Measurements from ENCODE around the gene MRPS2. TPM values are rescaled to one million over a fixed set of nuclear protein-coding genes. Genes with fewer than 3 reads are reported as not detected.

Gene MRPS2
- total RNA-seq, 1 experiment from 2014 or later: 81.0 TPM

DNA sequence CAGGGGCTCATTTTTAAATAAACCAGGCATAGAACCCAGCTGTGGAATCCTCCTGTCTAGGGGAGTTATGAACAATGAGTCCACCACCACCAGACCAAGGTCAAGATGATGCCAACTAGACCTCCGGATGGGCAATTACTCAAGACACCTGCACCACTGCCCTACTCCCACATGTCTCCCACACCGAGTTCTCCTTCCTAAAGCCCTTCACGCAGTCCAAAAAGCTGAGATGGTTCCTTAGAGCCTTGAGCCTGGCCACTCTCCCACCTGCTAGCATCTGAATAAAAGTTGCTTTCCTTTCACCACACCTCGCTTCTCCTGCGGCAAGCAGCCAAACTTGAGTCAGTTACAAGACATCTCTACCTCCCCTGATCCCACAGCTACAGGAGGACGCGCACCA is 36.3 kb upstream of the MRPS2 start:
- WGBS (ENCODE audit: extremely low coverage, insufficient read length, low lambda C conversion rate): no CpG with 5 or more reads among the region's 7 CpGs
- H3K27ac Mint-ChIP-seq: peak overlapping the region in 2 of 3 experiments; percentile 13 to 23; a peak in 2 of 7 replicates
- no peak overlapping the region for H2BK20ac ChIP-seq (ENCODE audit: low read depth, low read length, poor library complexity, severe bottlenecking)
- H2BK15ac ChIP-seq (ENCODE audit: low read depth, low read length): no peak overlapping the region
- TF ChIP-seq, protein P1, sequence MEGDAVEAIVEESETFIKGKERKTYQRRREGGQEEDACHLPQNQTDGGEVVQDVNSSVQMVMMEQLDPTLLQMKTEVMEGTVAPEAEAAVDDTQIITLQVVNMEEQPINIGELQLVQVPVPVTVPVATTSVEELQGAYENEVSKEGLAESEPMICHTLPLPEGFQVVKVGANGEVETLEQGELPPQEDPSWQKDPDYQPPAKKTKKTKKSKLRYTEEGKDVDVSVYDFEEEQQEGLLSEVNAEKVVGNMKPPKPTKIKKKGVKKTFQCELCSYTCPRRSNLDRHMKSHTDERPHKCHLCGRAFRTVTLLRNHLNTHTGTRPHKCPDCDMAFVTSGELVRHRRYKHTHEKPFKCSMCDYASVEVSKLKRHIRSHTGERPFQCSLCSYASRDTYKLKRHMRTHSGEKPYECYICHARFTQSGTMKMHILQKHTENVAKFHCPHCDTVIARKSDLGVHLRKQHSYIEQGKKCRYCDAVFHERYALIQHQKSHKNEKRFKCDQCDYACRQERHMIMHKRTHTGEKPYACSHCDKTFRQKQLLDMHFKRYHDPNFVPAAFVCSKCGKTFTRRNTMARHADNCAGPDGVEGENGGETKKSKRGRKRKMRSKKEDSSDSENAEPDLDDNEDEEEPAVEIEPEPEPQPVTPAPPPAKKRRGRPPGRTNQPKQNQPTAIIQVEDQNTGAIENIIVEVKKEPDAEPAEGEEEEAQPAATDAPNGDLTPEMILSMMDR (conservative IDR thresholded peaks at IDR 0.05): no peak
- no peak overlapping the region for H3K23ac ChIP-seq (ENCODE audit: insufficient read length, low read depth, low read length)
- no peaks in the 10 kb centered on the region for H3K9me3 ChIP-seq (ENCODE audit: control insufficient read depth, low read depth, low read length)
- H3K4ac ChIP-seq (ENCODE audit: low read depth, low read length): no peak overlapping the region
- no peak overlapping the region for H2AK5ac ChIP-seq (ENCODE audit: insufficient read length, low read length)
- H3K79me2 ChIP-seq (ENCODE audit: insufficient read depth, low read length): no peaks in the 10 kb centered on the region
- no peak overlapping the region for H2AFZ ChIP-seq (ENCODE audit: low read length)
- no peak overlapping the region for H2BK120ac ChIP-seq (ENCODE audit: low read depth, low read length, poor library complexity, severe bottlenecking)
- H3K23me2 ChIP-seq (ENCODE audit: insufficient read length, low read depth, low read length, poor library complexity, severe bottlenecking): no peaks in the 10 kb centered on the region
- H3K4me1 Mint-ChIP-seq: peaks cover 5 to 7% of the 10 kb centered on the region in 2 experiments
- H3T11ph ChIP-seq (ENCODE audit: low read length): no peak overlapping the region
- no peaks in the 10 kb centered on the region; the same call in 1 of the 2 replicates for H3K27me3 ChIP-seq (ENCODE audit: insufficient read depth, low read length)
- no peak for DNase-seq
- H3K27ac ChIP-seq (ENCODE audit: insufficient read length, low read depth, low read length): no peak overlapping the region
- H3K4me3 Mint-ChIP-seq: no peak overlapping the region
- no peak overlapping the region; the same call in 1 of the 2 replicates for H3K14ac ChIP-seq (ENCODE audit: insufficient read depth, low read length)
- H3K36me3 Mint-ChIP-seq (ENCODE audit: insufficient read depth in 1 of 3, low read depth in 3 of 3): no peaks in the 10 kb centered on the region
- H3K4me2 ChIP-seq (ENCODE audit: insufficient read depth, insufficient read length, low read length): no peak overlapping the region
- no peaks in the 10 kb centered on the region for H4K20me1 ChIP-seq (ENCODE audit: control insufficient read depth, insufficient read depth, insufficient read length)
- H2BK12ac ChIP-seq (ENCODE audit: insufficient read length, low read depth, low read length): no peak overlapping the region
- no peaks in the 10 kb centered on the region for H3K9me3 Mint-ChIP-seq
- no peak overlapping the region for H3K18ac ChIP-seq (ENCODE audit: insufficient read length, low read depth, low read length)
- H3K79me1 ChIP-seq (ENCODE audit: insufficient read depth, low read depth, low read length, poor library complexity, severe bottlenecking): no peaks in the 10 kb centered on the region
- no peak overlapping the region for H4K91ac ChIP-seq (ENCODE audit: insufficient read length, low read depth, low read length)
- no peak overlapping the region for H3K9ac ChIP-seq (ENCODE audit: extremely low read depth, insufficient read length, low read length)
- no peaks in the 10 kb centered on the region; the same call in none of the 2 replicates for H3K27me3 Mint-ChIP-seq (ENCODE audit: low read depth)
- H2BK5ac ChIP-seq (ENCODE audit: insufficient read length, low read length): no peak overlapping the region
- H3K56ac ChIP-seq (ENCODE audit: insufficient read length, low read depth, low read length): no peak overlapping the region
- H3K4me1 ChIP-seq (ENCODE audit: insufficient read depth, low read length): no peaks in the 10 kb centered on the region
- no peak overlapping the region for H4K8ac ChIP-seq (replicated peaks; ENCODE audit: insufficient read length, low read depth, low read length)
- H4K5ac ChIP-seq (ENCODE audit: insufficient read length, low read depth, low read length): no peak overlapping the region

All from H9 (cell line).